Spleen (tissue), 7 donors: ENCODE results near the gene C4B.

Experiments used
- CTCF ChIP-seq, 11 experiments: fragments of 200-600 bp in 7 of 11; fragments of 450-650 bp in 4 of 11; sonication (generic) in 4 of 11; IDR thresholded peaks in 8 of 11; conservative IDR thresholded peaks in 3 of 11; 1 replicate in 7 of 11; 2 replicates in 4 of 11; pipeline versions ENCODE4 v1.4.0 to v1.8.0; 2016 to 2021; ENCODE audit warnings: antibody characterized with exemption in 11 of 11, inconsistent platforms in 4 of 11, mild to moderate bottlenecking in 1 of 11
- POLR2A ChIP-seq, 3 donors: fragments of 450-650 bp; IDR thresholded peaks; one replicate each; pipeline ENCODE4 v1.5.1; 2017; ENCODE audit warnings: antibody characterized with exemption in 3 of 3, mild to moderate bottlenecking in 1 of 3
- donor health status: DM: no; HTN: no; CAD: no; lungs with moderate emphysema.
- donor health status: DM: no; HTN: no; CAD: no.
- donor health status: DM: no; HTN: no; CAD: no.

- no peak for TF ChIP-seq CTCF (IDR thresholded peaks at IDR 0.05 in 8 of 11, conservative IDR thresholded peaks at IDR 0.05 in 3 of 11)
- TF ChIP-seq POLR2A (IDR thresholded peaks at IDR 0.05) = no peak
Measured at GRCh38 chr6:31966997-31967925, 47.3 kb upstream of the C4B start.
